ENCODE measurements around the gene HLF.
A peak's percentile ranks its signal among the peaks of the same experiment; 100 is the strongest.

HLF gene

DNA sequence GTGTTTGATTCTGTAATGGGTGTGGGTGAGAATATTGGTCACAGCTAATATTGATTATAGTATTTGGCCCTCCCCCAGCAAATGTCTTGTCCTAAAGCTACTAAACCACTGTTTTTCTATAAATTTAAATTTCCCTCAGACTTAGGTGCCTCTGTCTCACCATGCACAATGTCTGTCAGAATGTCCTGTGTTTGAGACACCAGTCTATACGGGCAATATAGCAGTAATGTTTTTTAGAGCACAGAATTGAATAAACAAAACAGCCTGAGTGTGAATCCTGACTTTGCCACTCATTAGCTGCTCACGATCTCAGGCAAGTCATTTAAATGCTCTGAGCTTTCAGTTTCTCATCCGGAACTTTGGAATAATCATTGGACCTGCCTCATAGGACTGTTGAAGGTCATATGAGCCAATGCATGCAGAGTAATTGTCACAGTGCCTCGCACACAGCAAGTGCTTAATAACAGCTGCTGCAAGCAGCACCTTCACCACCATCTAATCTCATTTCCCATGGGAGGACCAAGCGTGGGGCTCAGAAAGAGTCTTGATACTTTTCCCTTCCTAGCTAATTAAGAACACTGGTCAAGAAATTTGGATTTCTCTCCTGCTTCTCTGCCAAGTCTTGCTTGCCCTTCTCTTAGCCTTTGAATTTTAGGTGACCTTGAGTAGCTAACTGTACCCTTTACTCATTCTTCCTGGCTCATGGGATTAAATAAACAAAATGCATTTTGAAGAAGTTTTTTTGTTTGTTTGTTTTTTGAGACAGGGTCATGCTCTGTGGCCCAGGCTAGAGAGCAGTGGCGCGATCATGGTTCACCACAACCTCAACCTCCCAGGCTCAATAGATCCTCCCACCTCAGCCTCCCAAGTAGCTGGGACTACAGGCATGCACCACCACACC is 9.8 kb downstream of the HLF start:
- DNase-seq = no peak

GRCh38 chr17:55275894-55276804 is 11.4 kb downstream of the HLF start:
- peak in 1 of 56 donors; percentile 6 for DNase-seq

GRCh38 chr17:55278173-55278961 is 13.6 kb downstream of the HLF start:
- no peak for DNase-seq

- no peak for DNase-seq
Measured at GRCh38 chr17:55279203-55279602, 14.4 kb downstream of the HLF start.

- DNase-seq = no peak
Measured at GRCh38 chr17:55279788-55280187, 15.0 kb downstream of the HLF start.

DNA sequence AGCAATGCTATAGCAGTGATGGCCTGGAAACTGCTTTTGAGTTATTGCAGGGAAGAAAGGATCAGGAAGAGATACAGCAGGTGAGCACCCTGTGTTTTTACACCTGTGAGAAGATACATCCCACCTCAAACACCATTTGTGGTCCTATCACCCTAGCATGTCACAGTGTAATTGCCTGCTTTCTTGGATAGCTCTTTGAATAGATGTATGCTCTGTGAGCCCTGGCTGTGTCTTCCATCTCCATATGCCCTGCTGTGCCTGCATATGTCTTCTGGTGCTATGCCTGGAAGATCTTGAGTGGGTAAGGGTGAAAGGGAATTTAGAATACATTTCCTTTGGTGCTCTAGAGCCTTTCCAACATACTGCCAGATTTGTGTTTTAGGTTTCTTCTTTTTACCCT is 15.5 kb downstream of the HLF start:
- DNase-seq = no peak

GRCh38 chr17:55281649-55282378 is 17.1 kb downstream of the HLF start:
- DNase-seq = no peak

GRCh38 chr17:55282379-55282702 is 17.6 kb downstream of the HLF start:
- DNase-seq = no peak

DNA sequence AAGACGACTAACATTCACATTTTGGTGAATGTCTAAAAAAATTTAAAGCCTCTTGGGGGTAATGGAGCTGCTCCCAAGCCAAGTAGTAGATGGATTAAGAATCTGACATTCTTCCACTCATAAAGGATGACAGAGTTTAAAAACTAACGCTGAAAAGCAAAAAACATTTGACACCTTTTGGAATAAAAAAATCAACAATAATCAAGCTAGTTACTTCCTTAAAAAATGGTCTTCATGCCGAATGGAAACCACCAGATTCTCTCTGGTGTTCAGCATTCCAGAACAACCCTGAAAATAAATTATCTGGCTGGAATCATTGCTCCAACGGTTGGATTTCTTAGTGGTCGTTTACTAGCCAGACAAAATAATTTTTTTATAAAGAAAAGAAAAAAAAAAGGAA is 18.0 kb downstream of the HLF start:
- DNase-seq = no peak

GRCh38 chr17:55283256-55283965 is 18.7 kb downstream of the HLF start:
- no peak for DNase-seq

- no peak for DNase-seq
Measured at GRCh38 chr17:55284001-55284884, 19.5 kb downstream of the HLF start.

DNA sequence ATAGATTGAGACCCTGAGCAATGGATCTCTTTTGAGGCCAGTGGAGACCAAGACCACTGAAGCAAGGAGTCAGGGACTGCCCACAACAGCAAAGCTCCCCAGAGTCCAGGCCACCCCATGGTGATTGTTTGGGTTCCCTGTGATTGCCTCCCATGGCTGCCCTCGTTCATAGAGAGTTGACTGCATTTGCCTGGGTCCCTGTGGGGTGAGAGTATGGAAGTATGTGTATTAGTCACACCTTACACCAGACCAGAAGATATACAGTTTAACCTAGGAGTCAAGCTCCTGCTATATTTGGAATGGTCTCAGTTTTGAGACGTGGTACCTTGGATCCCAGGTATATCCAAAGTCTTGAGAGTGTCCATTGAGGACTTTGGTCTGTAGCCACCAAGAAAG is 20.2 kb downstream of the HLF start:
- no peak for DNase-seq

DNA sequence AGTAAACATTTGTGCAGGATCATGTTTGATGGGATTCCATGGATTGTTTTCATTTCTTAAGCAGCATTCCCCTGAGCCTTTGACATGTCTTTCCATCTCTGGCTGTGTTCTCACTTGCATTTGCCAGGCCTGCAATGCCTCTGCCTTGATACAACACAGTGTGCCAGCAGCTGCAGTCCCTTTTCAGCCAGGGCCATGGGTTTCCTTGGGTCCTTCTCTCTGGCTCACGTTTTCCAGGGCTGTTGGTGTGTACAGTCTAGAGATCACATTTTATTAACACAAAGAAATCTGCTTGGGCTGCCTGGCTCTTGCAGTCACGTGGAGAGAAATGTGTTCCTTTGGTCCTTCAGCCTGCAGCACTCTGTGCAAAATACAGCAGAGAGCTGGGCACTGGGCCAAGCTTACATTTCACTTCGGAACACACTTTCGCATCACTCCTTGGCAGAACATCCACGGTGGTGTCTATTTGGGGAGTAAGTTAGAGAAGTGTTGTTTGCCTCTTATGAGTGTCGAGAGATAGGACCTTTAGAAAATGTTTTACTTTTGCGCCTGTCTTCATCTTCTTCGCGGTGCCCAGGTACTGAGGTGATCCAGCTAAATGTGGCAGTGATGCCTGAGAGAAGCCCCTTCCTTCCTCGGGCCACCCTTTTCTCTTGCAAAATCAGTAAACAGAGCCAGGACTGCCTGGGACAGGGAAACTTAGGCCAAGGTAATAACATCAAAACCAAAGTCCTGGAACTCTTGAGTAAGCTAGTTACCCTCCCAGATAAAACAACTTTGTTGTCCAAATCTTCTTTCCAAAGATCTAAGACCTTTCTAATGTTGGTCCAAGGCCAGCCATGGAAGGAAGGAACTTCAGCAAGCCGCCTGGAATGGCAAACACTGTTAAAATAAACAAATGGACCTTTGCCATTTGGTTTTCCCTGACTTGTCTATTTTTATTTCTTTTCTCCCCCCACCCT is 20.9 kb downstream of the HLF start:
- DNase-seq = peak in 38 of 56 donors; percentile 3 to 84 (median 38)

DNA sequence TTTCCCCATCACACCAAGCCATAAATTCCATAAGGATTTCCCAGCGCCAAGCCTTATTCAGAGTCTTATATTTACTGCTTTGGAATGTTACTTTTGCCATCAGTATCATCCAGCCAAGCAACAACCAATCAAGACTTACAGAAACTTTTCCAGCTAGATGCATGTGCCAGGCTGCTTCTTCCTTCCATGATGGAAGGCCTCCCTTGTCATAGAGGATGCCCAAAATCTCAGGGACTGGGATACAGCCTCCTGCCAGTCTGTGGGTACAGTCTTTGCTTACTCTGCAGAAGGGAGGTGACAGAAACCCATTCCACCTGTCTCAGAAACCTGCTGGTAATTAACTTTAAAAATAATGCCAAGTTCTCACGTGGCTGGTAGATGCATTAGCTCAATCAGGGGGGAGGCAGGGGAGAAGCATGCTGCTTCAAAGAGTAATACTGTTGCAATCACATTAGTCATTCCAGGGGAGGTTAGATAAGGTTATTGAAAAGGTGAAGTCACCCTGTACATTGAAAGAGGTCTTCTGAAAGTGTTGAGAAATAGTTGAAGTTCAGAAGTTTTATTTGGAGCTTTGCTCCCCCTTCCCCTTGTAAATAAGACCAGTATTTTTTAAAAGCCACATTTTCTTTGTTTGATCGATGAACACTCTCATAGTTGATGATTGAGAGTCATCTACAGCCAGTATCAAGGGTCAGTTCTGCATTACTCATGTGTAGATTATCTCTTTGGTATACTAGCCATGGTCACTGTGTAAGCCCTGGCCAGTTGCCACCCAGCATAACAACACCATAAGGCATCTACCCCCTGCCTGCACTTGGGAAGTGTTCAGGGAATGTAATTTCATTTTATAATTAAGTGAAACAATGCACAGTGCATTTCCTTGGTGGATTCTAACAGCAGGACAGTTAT is 22.2 kb downstream of the HLF start:
- DNase-seq = no peak

GRCh38 chr17:55288356-55289105 is 23.8 kb downstream of the HLF start:
- DNase-seq = no peak

DNA sequence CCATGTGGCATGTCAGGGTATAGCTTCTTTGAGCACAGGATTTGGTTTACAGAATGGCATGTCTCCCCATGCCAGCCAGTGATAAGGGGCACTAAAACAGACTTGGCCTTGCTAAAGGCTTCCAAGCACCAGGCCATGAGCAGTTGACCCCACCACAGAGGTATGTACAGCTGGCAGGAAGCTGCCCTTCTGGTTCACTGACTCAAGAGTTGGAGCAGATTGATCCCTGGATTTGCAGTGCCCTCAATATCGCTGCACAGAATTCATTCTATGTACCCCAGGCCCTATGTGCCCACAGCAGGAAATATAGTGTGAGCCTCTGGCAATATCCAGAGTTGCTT is 24.3 kb downstream of the HLF start:
- DNase-seq = no peak

Measured in nucleus accumbens (tissue), 56 donors.